Keratinocyte (primary cell): ENCODE results near the gene DGCR8. TPM values are rescaled to one million over a fixed set of nuclear protein-coding genes. Genes with fewer than 3 reads are reported as not detected.

Experiments used
- DNase-seq: peaks from one replicate; pipeline ENCODE4 v3.0.0-alpha.2; 2011; ENCODE audit warnings: low read depth, missing footprints, low spot score
- FAIRE-seq: peaks from 2 replicates; lab custom pipeline; 2011; peaks lifted over from hg19 to GRCh38; lab: Jason Lieb, UNC
- H2AFZ ChIP-seq: 2 replicates; pipeline ENCODE4 v1.6.0; 2012; ENCODE audit warnings: low read length, control low read depth, inconsistent platforms; ENCODE audit not compliant: control insufficient read depth
- H3K27ac ChIP-seq: 2 replicates; pipeline ENCODE4 v1.5.1; 2011; ENCODE audit warnings: low read length; ENCODE audit not compliant: control insufficient read depth, insufficient read depth
- H3K27me3 ChIP-seq: 3 replicates; pipeline ENCODE4 v1.6.0; 2011; ENCODE audit warnings: low read length; ENCODE audit not compliant: control insufficient read depth, insufficient read depth; ENCODE audit errors: extremely low read depth
- H3K36me3 ChIP-seq, 2 experiments: 2 replicates in 1 of 2; 3 replicates in 1 of 2; pipeline ENCODE4 v1.5.1; 2011; ENCODE audit warnings: low read length in 2 of 2, mild to moderate bottlenecking in 1 of 2; ENCODE audit not compliant: control insufficient read depth in 2 of 2, insufficient read depth in 2 of 2; ENCODE audit errors: extremely low read depth in 1 of 2
- H3K4me1 ChIP-seq: 3 replicates; pipeline ENCODE4 v1.5.1; 2011; ENCODE audit warnings: low read length; ENCODE audit not compliant: control insufficient read depth, insufficient read depth; ENCODE audit errors: extremely low read depth
- H3K4me2 ChIP-seq: 3 replicates; pipeline ENCODE4 v1.6.0; 2011; ENCODE audit warnings: low read depth, low read length; ENCODE audit not compliant: control insufficient read depth, insufficient read depth; ENCODE audit errors: extremely low read depth
- H3K4me3 ChIP-seq, 3 experiments: fragments of 200-600 bp in 1 of 3; sonication (generic) in 1 of 3; 2 replicates in 2 of 3; 3 replicates in 1 of 3; pipeline ENCODE4 v1.5.1; 2011 to 2016; ENCODE audit warnings: low read length in 3 of 3, mild to moderate bottlenecking in 3 of 3, control low read depth in 2 of 3, inconsistent platforms in 1 of 3, low read depth in 1 of 3, mixed read lengths in 1 of 3, mixed run types in 1 of 3, moderate library complexity in 1 of 3; ENCODE audit not compliant: control insufficient read depth in 2 of 3, insufficient read depth in 2 of 3; ENCODE audit errors: extremely low read depth in 1 of 3
- H3K79me2 ChIP-seq: 2 replicates; pipeline ENCODE4 v1.6.0; 2012; ENCODE audit warnings: low read length; ENCODE audit not compliant: control insufficient read depth, insufficient read depth
- H3K9ac ChIP-seq: 3 replicates; pipeline ENCODE4 v1.6.0; 2011; ENCODE audit warnings: low read length; ENCODE audit not compliant: control insufficient read depth, insufficient read depth; ENCODE audit errors: extremely low read depth
- H3K9me1 ChIP-seq: 3 replicates; pipeline ENCODE4 v1.6.0; 2011; ENCODE audit warnings: low read length; ENCODE audit not compliant: control insufficient read depth, insufficient read depth; ENCODE audit errors: extremely low read depth
- H3K9me3 ChIP-seq: 2 replicates; pipeline ENCODE4 v1.5.1; 2012; ENCODE audit warnings: low read depth, low read length; ENCODE audit not compliant: control insufficient read depth
- H4K20me1 ChIP-seq: 3 replicates; pipeline ENCODE4 v1.6.0; 2011; ENCODE audit warnings: low read length; ENCODE audit not compliant: control insufficient read depth, insufficient read depth; ENCODE audit errors: extremely low read depth
- EZH2 ChIP-seq: IDR thresholded peaks from one replicate; pipeline ENCODE4 v1.6.1; 2012; ENCODE audit warnings: inconsistent platforms, mild to moderate bottlenecking, low read length, moderate library complexity
- dilution Hi-C: fragments of 300-500 bp; cut with MboI; formaldehyde crosslinking; loops from one replicate; pipeline ENCODE4 v1.7.0; 2020; ENCODE audit warnings: low sequenced_read_pairs; ENCODE audit not compliant: extremely low pct_ligation_motif_present
- polyA plus RNA-seq, 5 experiments: library from polyadenylated mRNA; depleted of rRNA in 3 of 5; stranded (reverse) in 3 of 5; stranded (forward) in 1 of 5; unstranded in 1 of 5; fragments of >200 nt; gene quantifications; 1 replicate in 1 of 5; 2 replicates in 3 of 5; 3 replicates in 1 of 5; pipeline versions ENCODE4 v1.2.1 to v1.2.3, GENCODE V29; 2011 to 2012; ENCODE audit warnings: missing spikeins in 2 of 5, low read depth in 1 of 5, low replicate concordance in 1 of 5
- TF ChIP-seq, protein P1 (sequence below), 3 experiments: IDR thresholded peaks in 1 of 3; conservative IDR thresholded peaks in 1 of 3; optimal IDR thresholded peaks in 1 of 3; 2 replicates in 2 of 3; 3 replicates in 1 of 3; pipeline versions ENCODE3 to v1.5.1; 2011; ENCODE audit warnings: low read length in 3 of 3, mild to moderate bottlenecking in 3 of 3, moderate library complexity in 2 of 3, control low read depth in 1 of 3, inconsistent platforms in 1 of 3; ENCODE audit not compliant: insufficient read depth in 2 of 3; ENCODE audit errors: extremely low read depth in 1 of 3

The DGCR8 gene
- polyA plus RNA-seq, 1 donor (not counting 4 experiments of a cell fraction or from before 2014, with no cell fraction given): 17.2 TPM

DNA sequence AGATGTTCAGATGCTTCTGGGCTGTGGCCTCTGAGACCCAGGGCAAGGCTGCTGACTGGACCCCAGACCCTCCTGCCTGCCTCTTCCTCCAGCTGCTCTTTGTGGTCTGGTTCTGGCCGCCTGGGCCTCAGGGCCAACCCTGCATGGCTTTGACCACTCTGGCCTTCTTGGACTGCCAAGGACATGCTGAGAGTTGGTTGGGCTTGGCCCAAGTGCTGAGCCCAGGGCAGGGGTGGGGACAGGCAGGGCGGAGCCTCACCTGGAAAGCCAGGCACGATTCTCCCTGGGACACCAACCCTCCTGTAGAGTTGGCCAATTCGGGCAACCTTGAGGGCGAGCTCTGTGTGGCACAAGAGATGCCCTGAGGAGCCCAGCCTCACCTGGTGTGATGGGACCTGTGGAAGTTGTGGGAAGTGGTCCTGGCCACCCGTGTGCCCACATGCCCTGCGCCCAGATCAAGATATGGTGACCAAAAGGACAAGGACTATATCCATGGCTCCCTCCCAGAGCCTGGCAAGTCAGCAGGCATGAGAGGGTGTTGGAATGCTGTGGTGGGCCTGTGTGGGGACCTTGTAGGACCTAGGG, 47.5 kb upstream of the DGCR8 start:
- no peak overlapping the region for H3K4me2 ChIP-seq
- H3K9ac ChIP-seq: no peak overlapping the region
- FAIRE-seq (no peak), DNase-seq (no peak)
- no peak overlapping the region for H3K4me3 ChIP-seq
- H3K9me1 ChIP-seq: no peaks in the 10 kb centered on the region
- dilution Hi-C loops: no loop called here
- no peak overlapping the region for H2AFZ ChIP-seq
- no peak for TF ChIP-seq EZH2
- TF ChIP-seq, protein P1, sequence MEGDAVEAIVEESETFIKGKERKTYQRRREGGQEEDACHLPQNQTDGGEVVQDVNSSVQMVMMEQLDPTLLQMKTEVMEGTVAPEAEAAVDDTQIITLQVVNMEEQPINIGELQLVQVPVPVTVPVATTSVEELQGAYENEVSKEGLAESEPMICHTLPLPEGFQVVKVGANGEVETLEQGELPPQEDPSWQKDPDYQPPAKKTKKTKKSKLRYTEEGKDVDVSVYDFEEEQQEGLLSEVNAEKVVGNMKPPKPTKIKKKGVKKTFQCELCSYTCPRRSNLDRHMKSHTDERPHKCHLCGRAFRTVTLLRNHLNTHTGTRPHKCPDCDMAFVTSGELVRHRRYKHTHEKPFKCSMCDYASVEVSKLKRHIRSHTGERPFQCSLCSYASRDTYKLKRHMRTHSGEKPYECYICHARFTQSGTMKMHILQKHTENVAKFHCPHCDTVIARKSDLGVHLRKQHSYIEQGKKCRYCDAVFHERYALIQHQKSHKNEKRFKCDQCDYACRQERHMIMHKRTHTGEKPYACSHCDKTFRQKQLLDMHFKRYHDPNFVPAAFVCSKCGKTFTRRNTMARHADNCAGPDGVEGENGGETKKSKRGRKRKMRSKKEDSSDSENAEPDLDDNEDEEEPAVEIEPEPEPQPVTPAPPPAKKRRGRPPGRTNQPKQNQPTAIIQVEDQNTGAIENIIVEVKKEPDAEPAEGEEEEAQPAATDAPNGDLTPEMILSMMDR (optimal IDR thresholded peaks at IDR 0.05 in 1 of 3, IDR thresholded peaks at IDR 0.05 in 1 of 3, conservative IDR thresholded peaks at IDR 0.05 in 1 of 3; ENCODE audit: extremely low read depth in 1 of 3, insufficient read depth in 2 of 3, low read length in 3 of 3): no peak
- H4K20me1 ChIP-seq: peaks cover 3% of the 10 kb centered on the region
- H3K36me3 ChIP-seq: peaks cover 10 to 11% of the 10 kb centered on the region in 2 experiments
- no peaks in the 10 kb centered on the region for H3K27me3 ChIP-seq
- H3K27ac ChIP-seq: no peak overlapping the region
- H3K79me2 ChIP-seq: peaks cover 4% of the 10 kb centered on the region
- no peaks in the 10 kb centered on the region for H3K9me3 ChIP-seq
- H3K4me1 ChIP-seq: peaks cover 13% of the 10 kb centered on the region

DNA sequence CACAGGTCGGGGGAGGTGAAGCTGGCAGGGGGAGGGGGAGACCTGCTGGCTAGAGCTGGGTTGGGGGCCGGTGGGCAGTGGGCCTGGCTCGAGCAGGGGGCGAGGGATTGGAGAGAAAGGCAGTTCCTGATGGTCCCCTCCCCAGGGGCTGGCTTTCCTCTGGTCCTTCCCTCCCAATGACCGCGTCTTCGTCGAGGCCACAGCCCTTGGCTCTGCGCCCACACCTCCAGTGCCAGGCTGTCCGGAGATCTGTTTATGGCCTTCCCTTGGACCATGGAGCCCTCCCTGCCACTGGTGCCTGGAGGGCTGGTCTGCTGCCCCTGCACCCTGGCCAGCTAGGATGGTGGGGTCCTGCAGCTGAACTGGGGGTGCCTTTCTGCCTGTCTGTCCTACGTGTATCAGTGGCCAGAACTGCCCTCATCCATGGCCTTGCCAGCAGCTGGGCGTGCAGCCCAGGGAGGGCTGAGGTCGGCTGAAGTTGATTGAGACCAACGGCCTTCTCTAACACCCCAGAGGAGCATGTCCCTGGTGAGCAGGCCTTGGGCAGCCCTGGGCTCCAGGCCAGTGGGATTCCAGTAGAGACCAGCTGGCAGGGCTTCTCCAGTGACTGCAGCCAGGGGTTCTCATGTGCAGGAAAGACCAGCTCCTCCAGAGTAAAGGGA, 46.9 kb upstream of the DGCR8 start:
- FAIRE-seq (no peak), DNase-seq (no peak)
- H3K27ac ChIP-seq: no peak overlapping the region
- H4K20me1 ChIP-seq: peaks cover 3% of the 10 kb centered on the region
- H3K4me2 ChIP-seq: no peak overlapping the region
- H3K4me3 ChIP-seq: no peak overlapping the region
- no peak overlapping the region for H3K9ac ChIP-seq
- H2AFZ ChIP-seq: no peak overlapping the region
- no peak for TF ChIP-seq EZH2
- TF ChIP-seq, protein P1 (optimal IDR thresholded peaks at IDR 0.05 in 1 of 3, IDR thresholded peaks at IDR 0.05 in 1 of 3, conservative IDR thresholded peaks at IDR 0.05 in 1 of 3; ENCODE audit: extremely low read depth in 1 of 3, insufficient read depth in 2 of 3, low read length in 3 of 3): no peak
- peaks cover 12 to 13% of the 10 kb centered on the region in 2 experiments for H3K36me3 ChIP-seq
- H3K79me2 ChIP-seq: peaks cover 4% of the 10 kb centered on the region
- dilution Hi-C loops: no loop called here
- peaks cover 13% of the 10 kb centered on the region for H3K4me1 ChIP-seq
- no peaks in the 10 kb centered on the region for H3K9me3 ChIP-seq
- no peaks in the 10 kb centered on the region for H3K27me3 ChIP-seq
- H3K9me1 ChIP-seq: no peaks in the 10 kb centered on the region
